HepG2 (cell line): Measurements from ENCODE around the gene HEMK1. TPM values are rescaled to one million over a fixed set of nuclear protein-coding genes. Genes with fewer than 3 reads are reported as not detected.

Source experiments
- ATF4 ChIP-seq, 2 experiments: fragments of 450-650 bp in 1 of 2; sonication (generic) in 1 of 2; formaldehyde crosslinking; IDR thresholded peaks; 2 replicates each; pipeline versions ENCODE4 v1.5.0 to v1.8.0; 2020 to 2022; ENCODE audit warnings: mild to moderate bottlenecking in 1 of 2, missing genetic modification reagents in 1 of 2
- BRD4 ChIP-seq: sonication (generic); formaldehyde crosslinking; IDR thresholded peaks from 2 replicates; pipeline ENCODE4 v1.4.0; 2020; ENCODE audit warnings: missing genetic modification reagents
- CSRNP1 ChIP-seq: sonication (generic); formaldehyde crosslinking; IDR thresholded peaks from 2 replicates; pipeline ENCODE4 v1.8.1; 2023; ENCODE audit warnings: mild to moderate bottlenecking, missing genetic modification reagents
- ERF ChIP-seq: IDR thresholded peaks from 2 replicates; pipeline ENCODE4 v1.6.1; 2018; ENCODE audit warnings: missing biosample characterization, missing genetic modification reagents
- HNRNPL ChIP-seq: fragments of 200-400 bp; formaldehyde crosslinking; IDR thresholded peaks from 2 replicates; pipeline ENCODE4 v1.6.1; 2017; ENCODE audit warnings: mild to moderate bottlenecking, low read depth, low read length
- IKZF4 ChIP-seq: sonication (generic); formaldehyde crosslinking; IDR thresholded peaks from 2 replicates; pipeline ENCODE4 v1.5.1; 2020; ENCODE audit warnings: borderline replicate concordance, mild to moderate bottlenecking, low read depth, missing genetic modification reagents; ENCODE audit errors: not compliant biosample characterization
- ISL2 ChIP-seq: sonication (generic); formaldehyde crosslinking; IDR thresholded peaks from 2 replicates; pipeline ENCODE4 v1.5.0; 2020; ENCODE audit warnings: missing genetic modification reagents
- KLF16 ChIP-seq, 2 experiments: sonication (generic) in 1 of 2; formaldehyde crosslinking in 1 of 2; IDR thresholded peaks; 2 replicates each; pipeline versions ENCODE4 v1.6.1 to v1.8.0; 2016 to 2023; ENCODE audit warnings: missing genetic modification reagents in 2 of 2, missing compliant biosample characterization in 1 of 2
- MXI1 ChIP-seq: IDR thresholded peaks from 3 replicates; pipeline ENCODE4 v1.6.1; 2012; ENCODE audit warnings: low read depth, low read length, inconsistent platforms, borderline replicate concordance
- PRDM10 ChIP-seq: sonication (generic); formaldehyde crosslinking; IDR thresholded peaks from 2 replicates; pipeline ENCODE4 v1.4.0; 2020; ENCODE audit warnings: low read depth, missing genetic modification reagents
- STAT6 ChIP-seq: sonication (generic); formaldehyde crosslinking; IDR thresholded peaks from 2 replicates; pipeline ENCODE4 v1.4.0; 2020; ENCODE audit warnings: missing genetic modification reagents, mild to moderate bottlenecking, borderline replicate concordance
- TEAD3 ChIP-seq: optimal IDR thresholded peaks from 2 replicates; pipeline ENCODE3; 2016; ENCODE audit warnings: borderline replicate concordance
- ZBTB25 ChIP-seq: IDR thresholded peaks from 2 replicates; pipeline ENCODE4 v1.6.1; 2018; ENCODE audit warnings: missing genetic modification reagents
- ZMYM3 ChIP-seq: sonication (generic); formaldehyde crosslinking; IDR thresholded peaks from 2 replicates; pipeline ENCODE4 v1.5.1; 2020; ENCODE audit warnings: mild to moderate bottlenecking, missing genetic modification reagents
- ZNF121 ChIP-seq: sonication (generic); formaldehyde crosslinking; IDR thresholded peaks from 2 replicates; pipeline ENCODE4 v1.5.0; 2020; ENCODE audit warnings: mild to moderate bottlenecking, missing genetic modification reagents
- ZNF160 ChIP-seq: sonication (generic); formaldehyde crosslinking; IDR thresholded peaks from 2 replicates; pipeline ENCODE4 v1.8.0; 2022; ENCODE audit warnings: mild to moderate bottlenecking, inconsistent platforms, missing genetic modification reagents
- ZNF768 ChIP-seq: sonication (generic); formaldehyde crosslinking; IDR thresholded peaks from 2 replicates; pipeline ENCODE4 v1.4.0; 2020; ENCODE audit warnings: missing genetic modification reagents
- ZSCAN29 ChIP-seq: sonication (generic); formaldehyde crosslinking; conservative IDR thresholded peaks from 2 replicates; pipeline ENCODE4 v1.4.0; 2020; ENCODE audit warnings: mild to moderate bottlenecking, missing genetic modification reagents
- polyA plus RNA-seq, 8 experiments: library from polyadenylated mRNA; depleted of rRNA in 3 of 8; stranded (reverse) in 7 of 8; unstranded in 1 of 8; fragments of >200 nt; fragmentation: Illumina TruSeq in 4 of 8; extraction: Trizol in 4 of 8; gene quantifications; 2 replicates each; pipeline versions ENCODE4 v1.2.1 to v1.2.3, GENCODE V29; 2011 to 2016; ENCODE audit warnings: low read depth in 4 of 8, missing spikeins in 1 of 8, mixed read lengths in 1 of 8; ENCODE audit not compliant: insufficient read depth in 1 of 8
- total RNA-seq, 5 experiments: library from RNA; depleted of rRNA; stranded (reverse); fragments of >200 nt; fragmentation: Illumina TruSeq; extraction: Trizol; gene quantifications; 2 replicates each; pipeline ENCODE4 v1.2.3, GENCODE V29; 2016; ENCODE audit warnings: low read depth in 1 of 5

The HEMK1 gene
- total and polyA plus RNA-seq, 2 of the 13 experiments (the other 11 are each of a cell fraction or from before 2014, with no cell fraction given): 9.8 to 12.6 TPM

- TF ChIP-seq PRDM10 (CRISPR knock-in tag) (peak; percentile 76), ZNF768 (CRISPR knock-in tag) (peak; percentile 22; the same call in 1 of the 2 replicates), IKZF4 (CRISPR knock-in tag) (peak; percentile 10), STAT6 (CRISPR knock-in tag) (peak; percentile 58; the same call in 1 of the 2 replicates), CSRNP1 (CRISPR knock-in tag) (peak; percentile 64), ISL2 (CRISPR knock-in tag) (peak; percentile 87), MXI1 (peak; percentile 62; the same call in 1 of the 3 replicates), BRD4 (peak; percentile 61; the same call in 1 of the 2 replicates), ZMYM3 (peak; percentile 54), ZNF160 (CRISPR knock-in tag) (no peak), ERF (peak; percentile 56; the same call in 1 of the 2 replicates), HNRNPL (peak; percentile 95), ATF4 (CRISPR knock-in tag; IDR thresholded peaks at IDR 0.05) (peak in 1 of 2 experiments; percentile 71; a peak in 2 of 4 replicates), KLF16 (CRISPR knock-in tag; IDR thresholded peaks at IDR 0.05) (peak in 1 of 2 experiments; percentile 83; a peak in 2 of 4 replicates), TEAD3 (CRISPR knock-in tag) (peak; percentile 38), ZNF121 (CRISPR knock-in tag) (peak; percentile 45), ZBTB25 (peak; percentile 57; the same call in 1 of the 2 replicates), ZSCAN29 (CRISPR knock-in tag) (peak; percentile 58; the same call in 1 of the 2 replicates)
Measured at GRCh38 chr3:50600841-50601591, 31.7 kb downstream of the HEMK1 start (continued).
